Measurements from ENCODE around the gene SLC48A1. TPM values are rescaled to one million over a fixed set of nuclear protein-coding genes. Genes with fewer than 3 reads are reported as not detected.

SLC48A1 gene
- total RNA-seq, 1 experiment from 2014 or later: 37.5 TPM

- H3K4me3 ChIP-seq (ENCODE audit: low read depth, low read length): no peak overlapping the region
- Mint-ChIP-seq H3K27ac (ENCODE audit: unreplicated experiment) (no peak overlapping the region), H3K4me1 (ENCODE audit: low read depth, unreplicated experiment) (peaks cover 14% of the 10 kb centered on the region), H3K36me3 (ENCODE audit: insufficient read depth, unreplicated experiment) (peaks cover 4% of the 10 kb centered on the region), H3K4me3 (ENCODE audit: unreplicated experiment) (no peak overlapping the region), H3K27me3 (ENCODE audit: insufficient read depth, unreplicated experiment) (no peaks in the 10 kb centered on the region), H3K9me3 (ENCODE audit: unreplicated experiment) (no peaks in the 10 kb centered on the region)
- intact Hi-C loops (cut with micrococcal nuclease; ENCODE audit: unreplicated experiment): no loop called here
- no TSS peak for BruUV-seq (replicated peaks)
- no peaks in the 10 kb centered on the region for H3K36me3 ChIP-seq (ENCODE audit: control insufficient read depth, insufficient read depth, low read length)
- DNase-seq: no peak
- no peak for TF ChIP-seq CTCF (IDR thresholded peaks at IDR 0.05; ENCODE audit: insufficient read depth in 1 of 2, low read depth in 1 of 2, low read length in 1 of 2, severe bottlenecking in 1 of 2, unreplicated experiment in 1 of 2)
- CTCF ChIA-PET: interaction anchor here (1.1 to 6.1 kb wide), 4 partner anchors 14 to 36 kb away, joined by 3 to 155 read pairs (median 4); no protein-coding TSS in a partner anchor
- H3K27me3 ChIP-seq (replicated peaks; ENCODE audit: control insufficient read depth, insufficient read depth, low read length): no peaks in the 10 kb centered on the region
- H3K4me1 ChIP-seq: peaks cover 2% of the 10 kb centered on the region; the same call in 1 of the 2 replicates
- POLR2A ChIA-PET: no interaction called here
- H3K9me3 ChIP-seq: no peaks in the 10 kb centered on the region
Observed at GRCh38 chr12:47739979-47740378, 33.1 kb upstream of the SLC48A1 start.

GRCh38 chr12:47740606-47741339 lies 32.3 kb upstream of the SLC48A1 start:
- no peaks in the 10 kb centered on the region for H3K36me3 ChIP-seq (ENCODE audit: control insufficient read depth, insufficient read depth, low read length)
- intact Hi-C loops (cut with micrococcal nuclease; ENCODE audit: unreplicated experiment): no loop called here
- no peak for TF ChIP-seq CTCF (IDR thresholded peaks at IDR 0.05; ENCODE audit: insufficient read depth in 1 of 2, low read depth in 1 of 2, low read length in 1 of 2, severe bottlenecking in 1 of 2, unreplicated experiment in 1 of 2)
- H3K27me3 ChIP-seq (replicated peaks; ENCODE audit: control insufficient read depth, insufficient read depth, low read length): no peaks in the 10 kb centered on the region
- H3K27me3 Mint-ChIP-seq (ENCODE audit: insufficient read depth, unreplicated experiment): no peaks in the 10 kb centered on the region
- H3K9me3 ChIP-seq: no peaks in the 10 kb centered on the region
- peaks cover 5% of the 10 kb centered on the region; the same call in 1 of the 2 replicates for H3K4me1 ChIP-seq
- no peaks in the 10 kb centered on the region for H3K36me3 Mint-ChIP-seq (ENCODE audit: insufficient read depth, unreplicated experiment)
- H3K4me3 ChIP-seq (ENCODE audit: low read depth, low read length): no peak overlapping the region
- no peak overlapping the region for H3K27ac Mint-ChIP-seq (ENCODE audit: unreplicated experiment)
- ChIA-PET POLR2A (no interaction called here), CTCF (interaction anchor here (0.7 to 6.1 kb wide), 9 partner anchors 9 to 198 kb away, joined by 3 to 171 read pairs (median 5); partner anchors contain the start of gene SLC48A1)
- no peaks in the 10 kb centered on the region for H3K9me3 Mint-ChIP-seq (ENCODE audit: unreplicated experiment)
- H3K4me1 Mint-ChIP-seq (ENCODE audit: low read depth, unreplicated experiment): peaks cover 18% of the 10 kb centered on the region
- BruUV-seq (replicated peaks): no TSS peak
- DNase-seq: no peak
- no peak overlapping the region for H3K4me3 Mint-ChIP-seq (ENCODE audit: unreplicated experiment)

- H3K36me3 ChIP-seq (ENCODE audit: control insufficient read depth, insufficient read depth, low read length): no peaks in the 10 kb centered on the region
- Mint-ChIP-seq H3K9me3 (ENCODE audit: unreplicated experiment) (no peaks in the 10 kb centered on the region), H3K36me3 (ENCODE audit: insufficient read depth, unreplicated experiment) (no peaks in the 10 kb centered on the region), H3K4me3 (ENCODE audit: unreplicated experiment) (no peak overlapping the region), H3K27ac (ENCODE audit: unreplicated experiment) (no peak overlapping the region), H3K4me1 (ENCODE audit: low read depth, unreplicated experiment) (peaks cover 18% of the 10 kb centered on the region), H3K27me3 (ENCODE audit: insufficient read depth, unreplicated experiment) (no peaks in the 10 kb centered on the region)
- DNase-seq: no peak
- intact Hi-C loops (cut with micrococcal nuclease; ENCODE audit: unreplicated experiment): no loop called here
- no peak for TF ChIP-seq CTCF (IDR thresholded peaks at IDR 0.05; ENCODE audit: insufficient read depth in 1 of 2, low read depth in 1 of 2, low read length in 1 of 2, severe bottlenecking in 1 of 2, unreplicated experiment in 1 of 2)
- H3K4me1 ChIP-seq: peaks cover 5% of the 10 kb centered on the region; the same call in 1 of the 2 replicates
- CTCF ChIA-PET: interaction anchor here (0.7 to 6.1 kb wide), 11 partner anchors 10 to 198 kb away, joined by 3 to 171 read pairs (median 5); partner anchors contain the start of genes RAPGEF3 and SLC48A1
- H3K27me3 ChIP-seq (replicated peaks; ENCODE audit: control insufficient read depth, insufficient read depth, low read length): no peaks in the 10 kb centered on the region
- H3K4me3 ChIP-seq (ENCODE audit: low read depth, low read length): no peak overlapping the region
- BruUV-seq (replicated peaks): no TSS peak
- H3K9me3 ChIP-seq: no peaks in the 10 kb centered on the region
- POLR2A ChIA-PET: no interaction called here
Observed at GRCh38 chr12:47741340-47741703, 31.7 kb upstream of the SLC48A1 start.

All from Caco-2 (cell line).